Measurements from ENCODE around the gene ZDHHC6. TPM values are rescaled to one million over a fixed set of nuclear protein-coding genes. Genes with fewer than 3 reads are reported as not detected.

ZDHHC6 gene
- 15.6 and 17.0 TPM in 2 replicates for total RNA-seq

GRCh38 chr10:112446855-112447619 lies at the start of gene ZDHHC6, which contains the start of gene VTI1A:
TSS of gene ZDHHC6 (minus strand) at chr10:112446914. CDS start at chr10:112445436, 1,478 bp downstream.
TSS of gene VTI1A (plus strand) at chr10:112447215. CDS start at chr10:112447374, 159 bp downstream.

Other genes with a start within 250 kb of the ZDHHC6 start
- gene TECTB, start 163.5 kb downstream of the ZDHHC6 start, total RNA-seq = not detected in 2 replicates
- gene ACSL5, start 72.8 kb downstream of the ZDHHC6 start, total RNA-seq = 8.1 and 9.6 TPM in 2 replicates
- gene VTI1A, start 301 bp upstream of the ZDHHC6 start, total RNA-seq = 9.6 and 15.3 TPM in 2 replicates

Data from cardiac atrium fibroblast (primary cell).